PFSK-1 (cell line): ENCODE results near the gene LIFR.

ENCODE experiments used
- FOXP2 ChIP-seq: optimal IDR thresholded peaks from 2 replicates; pipeline ENCODE3; 2011; ENCODE audit warnings: borderline replicate concordance, control low read depth, inconsistent platforms; ENCODE audit not compliant: insufficient read depth; ENCODE audit errors: extremely low read length, extremely low read depth
- POLR2AphosphoS5 ChIP-seq: IDR thresholded peaks from 2 replicates; pipeline ENCODE4 v1.6.1; 2012; ENCODE audit warnings: low read depth, mild to moderate bottlenecking, control low read depth, low read length, moderate library complexity
- REST ChIP-seq, 2 experiments: IDR thresholded peaks; 2 replicates each; pipeline versions ENCODE4 v1.6.1 to v1.8.0; 2011 to 2012; ENCODE audit warnings: low read depth in 2 of 2, low read length in 2 of 2, control low read depth in 1 of 2, inconsistent platforms in 1 of 2, mild to moderate bottlenecking in 1 of 2, moderate library complexity in 1 of 2; ENCODE audit not compliant: insufficient read depth in 1 of 2
- SIN3A ChIP-seq: IDR thresholded peaks from 2 replicates; pipeline ENCODE4 v1.6.1; 2012; ENCODE audit warnings: mild to moderate bottlenecking, low read length, moderate library complexity, borderline replicate concordance; ENCODE audit not compliant: insufficient read depth
- TAF1 ChIP-seq: IDR thresholded peaks from 2 replicates; pipeline ENCODE4 v1.6.1; 2012; ENCODE audit warnings: low read length, control low read depth, borderline replicate concordance; ENCODE audit not compliant: insufficient read depth

Gene LIFR

GRCh38 chr5:38532165-38532669 lies 24.2 kb downstream of the LIFR start:
- TF ChIP-seq SIN3A, result no peak
- TF ChIP-seq FOXP2, result no peak
- no peak for TF ChIP-seq POLR2AphosphoS5
- no peak for TF ChIP-seq TAF1
- TF ChIP-seq REST (IDR thresholded peaks at IDR 0.05; ENCODE audit: insufficient read depth in 1 of 2, low read depth in 2 of 2, low read length in 2 of 2), result no peak

- TF ChIP-seq POLR2AphosphoS5 (no peak), FOXP2 (no peak), TAF1 (no peak), SIN3A (no peak), REST (IDR thresholded peaks at IDR 0.05; ENCODE audit: insufficient read depth in 1 of 2, low read depth in 2 of 2, low read length in 2 of 2) (no peak)
Measured at GRCh38 chr5:38531518-38531917, 24.9 kb downstream of the LIFR start.

GRCh38 chr5:38529955-38530646 lies 26.3 kb downstream of the LIFR start:
- TF ChIP-seq POLR2AphosphoS5 (no peak), SIN3A (no peak)

- TF ChIP-seq FOXP2 (peak; percentile 54), REST (IDR thresholded peaks at IDR 0.05; ENCODE audit: insufficient read depth in 1 of 2, low read depth in 2 of 2, low read length in 2 of 2) (no peak)
Measured at GRCh38 chr5:38528162-38528703, 28.2 kb downstream of the LIFR start.

GRCh38 chr5:38527475-38527874 lies 29.0 kb downstream of the LIFR start:
- no peak for TF ChIP-seq FOXP2
- TF ChIP-seq SIN3A, result no peak

- TF ChIP-seq REST (IDR thresholded peaks at IDR 0.05; ENCODE audit: insufficient read depth in 1 of 2, low read depth in 2 of 2, low read length in 2 of 2) (no peak), FOXP2 (no peak), POLR2AphosphoS5 (no peak), SIN3A (no peak), TAF1 (no peak)
Measured at GRCh38 chr5:38524022-38524421, 32.4 kb downstream of the LIFR start.
